ENCODE measurements around the gene DEAF1. TPM values are rescaled to one million over a fixed set of nuclear protein-coding genes. Genes with fewer than 3 reads are reported as not detected.

DEAF1 gene
- total and polyA plus RNA-seq, 2 donors (not counting 3 experiments of a cell fraction or from before 2014, with no cell fraction given) = 43.6 to 55.7 TPM

DNA sequence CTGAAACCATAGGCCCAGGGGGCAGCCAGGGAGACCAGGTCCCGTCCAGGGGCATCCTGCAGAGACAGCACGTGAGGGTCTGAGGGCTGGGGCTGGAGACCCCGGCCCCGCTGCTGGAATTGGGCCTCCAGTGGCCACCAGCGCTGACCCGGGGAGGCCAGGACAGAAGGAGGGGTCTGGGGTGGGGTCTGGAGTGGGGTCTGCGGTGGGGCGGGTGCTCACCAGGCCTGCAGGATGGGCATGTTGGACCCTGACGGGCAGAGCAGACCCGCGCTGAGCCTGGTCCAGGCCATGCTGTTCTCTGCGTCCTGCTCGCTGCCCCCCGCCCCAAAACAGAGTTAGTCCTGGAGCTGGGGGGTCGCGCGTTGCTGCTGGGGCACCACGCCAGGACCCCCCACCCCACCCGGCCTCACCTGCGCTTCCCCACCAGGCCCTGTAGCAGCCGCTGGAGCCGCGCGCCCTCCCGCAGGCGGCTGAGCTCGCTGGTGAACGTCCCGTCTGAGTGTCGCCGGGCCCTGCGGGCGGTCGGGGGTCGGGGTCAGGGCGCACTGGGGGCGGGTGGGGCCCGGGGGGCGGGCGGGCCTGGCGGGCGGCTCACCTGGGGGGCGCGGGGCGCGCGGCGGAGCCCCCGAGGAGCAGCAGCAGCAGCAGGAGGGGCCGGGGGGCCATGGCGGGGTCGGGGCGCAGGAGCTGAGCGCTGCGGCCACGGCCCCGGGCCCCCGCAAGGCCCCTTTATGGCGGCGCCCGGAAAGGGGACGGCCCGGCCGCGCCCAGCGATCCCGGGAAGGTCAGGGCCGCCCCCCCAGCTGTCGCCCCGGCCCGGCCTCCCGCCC is 68.3 kb downstream of the DEAF1 start, which contains the start of gene SCT:
Gene SCT, minus strand, starts transcription at position 707 of the 833 bp plus-strand sequence. Its CDS starts 38 bp downstream, at position 669.
- BruUV-seq (replicated peaks) = no TSS peak

DNA sequence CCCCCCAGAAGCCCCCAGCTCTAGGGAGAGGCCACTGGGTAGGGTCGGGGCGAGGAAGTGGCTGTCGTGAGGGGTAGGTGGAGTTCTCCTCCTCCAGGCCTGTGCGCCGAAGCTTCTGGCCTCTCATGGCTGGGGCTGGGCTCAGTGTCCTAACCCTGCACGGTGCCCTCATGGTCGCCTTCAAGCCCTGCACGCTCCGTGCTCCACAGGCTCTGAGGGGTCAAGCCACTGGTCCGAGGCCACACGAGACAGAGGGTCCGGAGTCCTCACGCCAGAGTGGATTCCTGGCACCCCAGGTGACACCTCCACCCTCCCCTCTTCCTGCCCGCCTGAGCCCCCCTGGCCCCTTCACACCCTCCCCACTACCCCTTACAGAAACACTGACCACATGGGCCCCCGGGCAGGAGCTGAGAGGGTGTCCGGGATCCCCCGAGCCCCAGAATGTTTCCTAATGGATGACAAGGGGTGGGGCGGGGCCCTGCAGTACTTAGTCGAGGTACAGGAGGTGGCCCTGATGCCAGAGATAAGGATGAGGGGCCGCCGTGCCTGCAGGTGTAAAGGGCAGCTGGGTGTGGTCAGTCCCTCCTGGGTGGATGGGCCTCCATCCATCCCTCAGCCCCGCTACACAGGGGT is 69.3 kb downstream of the DEAF1 start:
- dilution Hi-C loops (cut with MboI; ENCODE audit: extremely low pct_ligation_motif_present, low sequenced_read_pairs) = no loop called here

More for the DNA sequence above, 68.3 kb downstream of the DEAF1 start, which contains the start of gene SCT:
- ChIA-PET POLR2A (no interaction called here), CTCF (no interaction called here)
- H3K36me3 ChIP-seq (ENCODE audit: control insufficient read depth in 2 of 2, extremely low read depth in 1 of 2, insufficient read depth in 2 of 2, low read length in 2 of 2) = no peaks in the 10 kb centered on the region
- TF ChIP-seq POLR2A (IDR thresholded peaks at IDR 0.05; ENCODE audit: low read depth, low read length) (no peak), FOS (IDR thresholded peaks at IDR 0.05; ENCODE audit: borderline replicate concordance, insufficient read depth, low read length) (no peak)
- FAIRE-seq = no peak
- no peak within 1 kb of the TSS for H3K27ac ChIP-seq (ENCODE audit: insufficient read depth, low read depth, low read length)
- peaks cover 4 to 14% of the 10 kb centered on the region in 2 experiments for H3K27me3 ChIP-seq (ENCODE audit: control insufficient read depth in 2 of 2, insufficient read depth in 2 of 2, low read length in 2 of 2)
- H3K79me2 ChIP-seq (ENCODE audit: control insufficient read depth, insufficient read depth, low read length) = no peaks in the 10 kb centered on the region
- H3K9me1 ChIP-seq (replicated peaks; ENCODE audit: control insufficient read depth, extremely low read depth, insufficient read depth, low read length) = no peaks in the 10 kb centered on the region
- no peaks in the 10 kb centered on the region for H4K20me1 ChIP-seq (replicated peaks; ENCODE audit: control insufficient read depth, extremely low read depth, insufficient read depth, low read length)
- H3K4me1 ChIP-seq (ENCODE audit: control insufficient read depth, extremely low read depth, insufficient read depth, low read length) = no peaks in the 10 kb centered on the region
- intact Hi-C loops (cut with micrococcal nuclease) = no loop called here
- no peaks in the 10 kb centered on the region for H3K9me3 ChIP-seq (replicated peaks; ENCODE audit: control insufficient read depth, insufficient read depth, low read length)
- no peak within 1 kb of the TSS for H3K4me3 ChIP-seq (replicated peaks in 1 of 3; ENCODE audit: insufficient read depth in 1 of 3, low read depth in 1 of 3, low read length in 3 of 3)
- dilution Hi-C loops (cut with MboI; ENCODE audit: extremely low pct_ligation_motif_present, low sequenced_read_pairs) = no loop called here
- no peak within 1 kb of the TSS for H3K9ac ChIP-seq (replicated peaks; ENCODE audit: extremely low read depth, insufficient read depth, low read length)
- H3K4me2 ChIP-seq (ENCODE audit: insufficient read depth, low read length) = no peak within 1 kb of the TSS
- no peak for DNase-seq (ENCODE audit: low read depth, low spot score)
- H2AFZ ChIP-seq (ENCODE audit: low read depth, low read length) = no peak within 1 kb of the TSS

More for the DNA sequence above, 69.3 kb downstream of the DEAF1 start:
- no peaks in the 10 kb centered on the region for H3K36me3 ChIP-seq (ENCODE audit: control insufficient read depth in 2 of 2, extremely low read depth in 1 of 2, insufficient read depth in 2 of 2, low read length in 2 of 2)
- H4K20me1 ChIP-seq (replicated peaks; ENCODE audit: control insufficient read depth, extremely low read depth, insufficient read depth, low read length) = no peaks in the 10 kb centered on the region
- no peaks in the 10 kb centered on the region for H3K4me1 ChIP-seq (ENCODE audit: control insufficient read depth, extremely low read depth, insufficient read depth, low read length)
- no peaks in the 10 kb centered on the region for H3K9me1 ChIP-seq (replicated peaks; ENCODE audit: control insufficient read depth, extremely low read depth, insufficient read depth, low read length)
- no peak overlapping the region for H3K4me3 ChIP-seq (replicated peaks in 1 of 3; ENCODE audit: insufficient read depth in 1 of 3, low read depth in 1 of 3, low read length in 3 of 3)
- H3K4me2 ChIP-seq (ENCODE audit: insufficient read depth, low read length) = no peak overlapping the region
- DNase-seq (ENCODE audit: low read depth, low spot score) (no peak), FAIRE-seq (no peak)
- H3K79me2 ChIP-seq (ENCODE audit: control insufficient read depth, insufficient read depth, low read length) = no peaks in the 10 kb centered on the region
- H3K9ac ChIP-seq (replicated peaks; ENCODE audit: extremely low read depth, insufficient read depth, low read length) = no peak overlapping the region
- POLR2A ChIA-PET = no interaction called here
- CTCF ChIA-PET = no interaction called here
- H3K27ac ChIP-seq (ENCODE audit: insufficient read depth, low read depth, low read length) = no peak overlapping the region
- no peak overlapping the region for H2AFZ ChIP-seq (ENCODE audit: low read depth, low read length)
- H3K27me3 ChIP-seq (ENCODE audit: control insufficient read depth in 2 of 2, insufficient read depth in 2 of 2, low read length in 2 of 2) = peaks cover 4 to 14% of the 10 kb centered on the region in 2 experiments
- TF ChIP-seq CTCF (IDR thresholded peaks at IDR 0.05; ENCODE audit: extremely low read depth in 1 of 2, insufficient read depth in 1 of 2, low read depth in 1 of 2, low read length in 2 of 2) (no peak), POLR2AphosphoS5 (IDR thresholded peaks at IDR 0.05; ENCODE audit: insufficient read depth, low read depth, low read length) (no peak), MYC (IDR thresholded peaks at IDR 0.05; ENCODE audit: low read depth, low read length) (no peak), FOS (IDR thresholded peaks at IDR 0.05; ENCODE audit: borderline replicate concordance, insufficient read depth, low read length) (no peak), GATA2 (IDR thresholded peaks at IDR 0.05; ENCODE audit: insufficient read depth, insufficient read length, low read depth, low read length) (no peak), EZH2 (IDR thresholded peaks at IDR 0.05; ENCODE audit: borderline replicate concordance, low read depth, low read length, severe bottlenecking) (no peak), POLR2A (IDR thresholded peaks at IDR 0.05; ENCODE audit: low read depth, low read length) (no peak), JUN (IDR thresholded peaks at IDR 0.05; ENCODE audit: borderline replicate concordance, insufficient read depth, insufficient read length, low read depth) (no peak)
- TF ChIP-seq, protein P1, sequence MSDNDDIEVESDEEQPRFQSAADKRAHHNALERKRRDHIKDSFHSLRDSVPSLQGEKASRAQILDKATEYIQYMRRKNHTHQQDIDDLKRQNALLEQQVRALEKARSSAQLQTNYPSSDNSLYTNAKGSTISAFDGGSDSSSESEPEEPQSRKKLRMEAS (IDR thresholded peaks at IDR 0.05; ENCODE audit: insufficient read depth, insufficient read length) = no peak
- intact Hi-C loops (cut with micrococcal nuclease) = no loop called here
- no TSS peak for BruUV-seq (replicated peaks)
- H3K9me3 ChIP-seq (replicated peaks; ENCODE audit: control insufficient read depth, insufficient read depth, low read length) = no peaks in the 10 kb centered on the region

All from endothelial cell of umbilical vein (primary cell).